Measurements from ENCODE around the gene HMGN3.
"Not testable (repeated sequence)": the region's sequence is repeated elsewhere in the genome, so short reads cannot be mapped to it uniquely, and the experiment has no call there.

Gene HMGN3

DNA sequence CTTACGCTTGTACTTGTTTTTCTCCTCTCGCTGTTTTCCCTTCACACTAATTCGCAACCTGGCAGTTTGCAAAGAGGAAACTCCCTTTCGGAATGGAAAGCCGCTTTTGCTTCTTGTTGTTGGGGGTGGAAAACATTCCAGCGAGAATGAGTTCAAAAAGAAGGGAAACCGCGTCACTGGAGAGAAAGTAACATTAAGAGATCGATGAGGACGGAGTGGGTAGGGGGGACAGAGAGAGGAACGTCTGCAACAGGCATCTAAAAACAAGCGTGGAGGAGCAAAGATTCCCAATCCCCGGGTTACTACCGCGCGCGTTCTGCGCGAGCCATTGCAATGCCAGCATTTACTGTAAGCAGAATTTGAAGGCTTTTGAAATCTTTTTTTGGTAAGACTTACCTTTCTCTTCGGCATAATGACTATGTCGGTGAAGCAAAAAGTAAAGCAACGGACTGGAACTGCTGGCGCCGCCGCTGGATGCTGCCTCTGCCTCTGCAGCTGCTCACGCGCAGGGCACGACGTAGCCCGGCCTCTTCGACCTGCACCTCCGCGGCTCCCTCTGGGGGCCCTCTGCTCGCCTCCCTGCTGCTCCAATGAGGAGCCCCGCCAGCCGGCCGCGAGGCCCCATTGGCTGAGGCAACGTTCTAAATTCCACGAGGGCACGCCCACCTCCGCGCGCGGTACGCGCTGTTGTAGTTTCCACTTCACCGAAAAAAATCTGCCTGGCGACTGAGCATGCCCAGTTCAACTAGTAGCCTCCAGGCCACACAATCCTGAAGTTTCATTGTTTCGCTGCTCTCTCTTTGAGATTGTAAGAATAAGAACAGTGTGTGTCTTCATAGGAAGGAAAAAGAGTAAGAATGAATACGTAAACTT is at the start of gene HMGN3:
TSS of gene HMGN3 (minus strand) at position 533 of the 873 bp plus-strand sequence.
- DNase-seq: peak; percentile 87

DNA sequence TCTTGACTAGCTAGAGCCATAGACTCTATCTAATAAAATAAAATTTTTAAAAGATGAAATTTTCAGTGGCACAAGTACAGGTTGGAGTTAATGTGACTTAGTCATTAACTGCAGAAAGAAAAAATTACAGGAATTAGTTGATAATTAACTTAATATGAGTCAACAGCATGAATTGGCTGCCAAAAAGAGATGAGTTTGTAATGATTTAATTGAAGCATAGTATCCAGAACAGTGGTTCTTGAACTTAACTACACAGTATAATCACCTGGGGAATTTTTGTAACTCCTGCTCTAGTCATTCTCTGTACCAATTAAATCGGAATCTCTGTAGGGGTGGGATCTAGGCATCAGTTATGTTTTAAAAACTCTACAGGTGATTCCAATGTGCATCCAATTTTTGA is 46.3 kb upstream of the HMGN3 start:
- DNase-seq: no peak

GRCh38 chr6:79277109-79277508 is 42.6 kb upstream of the HMGN3 start:
- no peak for DNase-seq

DNA sequence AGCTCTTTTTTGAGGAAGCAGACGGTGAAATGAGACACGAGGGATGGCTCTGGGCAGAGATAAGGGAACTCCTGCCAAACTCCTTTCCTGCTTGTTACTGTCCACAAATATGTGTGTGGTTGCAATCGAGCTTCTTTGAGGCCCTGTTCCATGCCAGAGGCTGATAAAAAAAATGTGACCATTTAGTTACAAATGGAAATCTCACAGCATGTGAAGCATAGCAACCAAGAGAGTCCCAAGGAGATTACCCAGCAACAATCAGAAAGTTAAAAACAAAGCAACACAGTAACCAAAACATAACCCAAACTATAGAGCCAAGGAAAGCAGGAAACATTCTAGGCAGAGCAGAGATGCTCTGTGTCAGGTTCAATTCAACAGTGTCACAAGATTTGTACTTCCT is 35.4 kb upstream of the HMGN3 start:
- DNase-seq: no peak

- no peak for DNase-seq
Observed at GRCh38 chr6:79267128-79267527, 32.6 kb upstream of the HMGN3 start.

DNA sequence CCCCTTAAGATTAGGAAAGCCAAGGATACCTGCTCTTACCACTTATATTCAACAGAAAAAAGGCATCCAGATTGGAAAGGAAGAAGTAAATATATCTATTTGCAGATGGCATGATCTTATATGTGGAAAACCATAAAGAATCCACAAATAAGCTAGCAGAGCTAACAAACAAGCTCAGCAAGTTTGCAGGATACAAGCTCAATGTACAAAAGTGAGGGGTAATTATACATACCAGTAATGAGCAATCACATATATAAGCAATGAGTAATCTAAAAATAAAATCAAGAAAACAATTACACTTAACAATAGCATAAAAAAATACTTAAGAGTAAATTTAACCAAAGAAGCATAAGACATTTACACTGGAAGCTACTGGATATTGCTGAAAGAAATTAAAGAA is 31.6 kb upstream of the HMGN3 start:
- DNase-seq: no peak

DNA sequence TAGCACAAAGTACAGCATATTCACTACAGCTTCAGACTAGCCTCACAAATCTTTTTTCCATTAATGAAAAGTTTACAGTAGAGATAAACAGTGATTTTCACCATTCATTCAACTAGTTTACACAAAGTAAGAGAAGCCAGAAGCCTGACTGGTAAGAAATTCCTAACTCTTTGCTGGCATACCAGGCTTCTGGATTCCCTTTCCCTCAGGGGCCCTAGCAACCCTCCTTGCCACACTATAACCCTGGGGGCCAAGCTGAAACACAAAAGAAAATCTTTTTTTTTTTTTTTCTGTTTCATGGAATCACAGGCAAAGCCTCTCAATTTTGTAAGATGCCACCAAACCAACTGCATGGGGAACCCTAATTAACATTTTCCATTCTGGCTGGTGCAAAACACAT is 28.9 kb upstream of the HMGN3 start:
- no peak for DNase-seq

DNA sequence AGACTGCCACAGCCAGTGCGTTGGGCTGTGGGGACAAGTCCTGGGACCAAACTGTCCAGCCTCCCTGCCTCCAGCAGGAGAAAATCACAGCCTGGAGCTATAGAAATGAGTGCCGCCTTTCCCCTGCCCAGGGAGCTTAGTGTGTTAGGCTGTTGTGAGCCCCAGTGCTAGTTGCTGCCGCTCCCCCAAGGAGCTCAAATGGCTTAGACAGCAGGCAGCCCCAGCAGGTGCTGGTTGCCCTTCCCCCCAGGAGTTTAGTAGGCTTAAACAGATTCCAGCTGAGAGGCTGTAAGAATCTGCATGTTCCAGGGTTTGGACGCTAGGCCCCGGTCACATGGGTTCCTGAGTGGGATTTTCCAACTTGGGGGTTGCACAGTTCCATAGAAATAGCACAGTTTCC is 27.2 kb upstream of the HMGN3 start:
- no peak for DNase-seq

DNA sequence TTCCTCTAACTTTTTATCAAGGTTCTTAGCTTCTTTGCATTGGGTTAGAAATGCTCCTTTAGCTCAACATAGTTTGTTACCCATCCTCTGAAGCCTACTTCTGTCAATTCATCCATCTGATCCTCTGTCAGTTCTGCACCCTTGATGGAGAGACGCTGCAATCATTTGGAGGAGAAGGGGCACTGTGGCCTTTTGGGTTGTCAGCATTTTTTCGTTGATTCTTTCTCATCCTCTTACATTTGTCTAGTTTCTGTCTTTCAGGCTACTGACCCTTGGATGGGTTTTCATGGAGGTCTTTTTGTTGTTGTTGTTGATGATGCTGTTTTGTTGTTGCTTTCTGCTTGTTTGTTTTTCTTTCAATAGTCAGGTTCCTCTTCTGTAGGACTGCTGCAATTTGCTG is 26.3 kb upstream of the HMGN3 start:
- DNase-seq: no peak

- no peak for DNase-seq
Observed at GRCh38 chr6:79257381-79258205, 23.1 kb upstream of the HMGN3 start.

GRCh38 chr6:79256770-79257169 is 22.3 kb upstream of the HMGN3 start:
- DNase-seq: not testable (repeated sequence)

- DNase-seq: not testable (repeated sequence)
Observed at GRCh38 chr6:79255086-79255485, 20.6 kb upstream of the HMGN3 start.

DNA sequence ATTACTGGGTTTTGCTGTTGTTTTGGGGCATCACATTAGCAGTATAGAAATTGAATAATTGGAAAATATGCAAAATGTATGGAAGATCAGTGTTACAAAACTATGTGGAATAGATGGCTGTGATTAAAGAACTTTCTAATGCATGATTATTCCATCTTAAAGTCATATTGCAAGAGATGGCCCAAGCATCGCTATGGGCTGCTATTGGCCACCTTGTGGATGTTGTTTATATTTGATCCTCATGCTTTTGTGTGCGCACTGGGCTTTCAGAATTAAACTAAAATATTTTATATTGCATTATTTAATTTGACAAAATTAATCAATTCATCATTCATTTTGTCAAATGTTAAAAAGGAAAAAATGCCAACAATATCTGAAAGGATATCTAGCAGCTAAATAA is 16.1 kb upstream of the HMGN3 start:
- no peak for DNase-seq

GRCh38 chr6:79250107-79250514 is 15.6 kb upstream of the HMGN3 start:
- DNase-seq: no peak

DNA sequence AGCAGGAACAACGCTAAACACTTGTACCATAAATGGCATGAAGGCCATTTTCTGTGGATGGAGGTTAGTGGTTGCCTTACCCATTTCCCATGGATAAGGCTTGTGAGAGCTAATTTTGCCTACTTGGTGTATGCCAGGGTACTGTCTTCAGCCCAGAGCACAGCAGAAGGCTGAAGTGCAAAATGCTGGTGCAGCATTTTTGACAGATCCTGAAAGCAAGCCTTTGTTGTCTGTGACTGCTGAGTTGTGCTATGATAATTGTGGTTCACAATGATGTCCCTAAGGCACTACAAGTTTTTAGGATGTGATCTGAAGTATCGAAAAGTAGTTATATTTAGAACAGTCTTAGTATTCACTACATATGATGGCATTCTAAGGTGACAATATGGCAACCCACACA is 14.7 kb upstream of the HMGN3 start:
- DNase-seq: no peak

DNA sequence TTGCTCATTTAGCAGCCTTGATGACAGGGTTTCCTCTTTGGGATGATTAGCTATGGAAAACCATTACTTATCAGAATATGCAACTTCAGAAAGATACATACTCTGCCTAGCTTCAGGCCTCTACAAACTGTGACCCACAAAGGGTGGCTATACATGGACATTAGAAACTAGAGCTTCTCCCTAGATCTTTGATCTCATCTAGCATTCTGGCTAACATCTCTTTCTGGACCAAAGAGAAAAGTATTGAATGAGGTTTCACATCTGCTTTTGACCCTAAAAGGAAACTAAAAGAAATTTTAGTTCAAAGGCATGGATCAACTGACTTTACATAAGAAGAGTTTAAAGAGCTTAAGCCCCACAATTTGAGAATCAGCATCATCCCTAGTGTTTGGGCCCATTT is 12.4 kb upstream of the HMGN3 start:
- no peak for DNase-seq

DNA sequence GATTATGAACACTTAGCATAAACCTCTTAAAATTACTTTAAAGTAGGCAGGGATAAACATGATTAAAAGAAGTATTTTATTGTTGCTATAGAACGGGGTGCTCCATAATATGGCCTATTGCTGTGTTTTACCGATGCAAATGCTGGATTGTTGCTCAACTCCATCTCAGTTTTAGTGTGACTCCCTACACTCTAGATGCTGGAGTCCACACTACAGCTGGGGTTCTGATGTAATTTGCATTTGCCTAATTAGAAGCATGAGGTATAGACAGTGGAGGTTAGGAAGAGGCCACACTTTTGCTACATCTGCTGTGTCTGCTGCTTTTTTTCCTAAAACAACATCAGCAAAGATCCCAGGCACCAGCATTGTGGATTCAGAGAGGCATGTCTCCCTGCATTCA is 6.7 kb upstream of the HMGN3 start:
- DNase-seq: no peak

- DNase-seq: no peak
Observed at GRCh38 chr6:79240509-79240908, 6.0 kb upstream of the HMGN3 start.

DNA sequence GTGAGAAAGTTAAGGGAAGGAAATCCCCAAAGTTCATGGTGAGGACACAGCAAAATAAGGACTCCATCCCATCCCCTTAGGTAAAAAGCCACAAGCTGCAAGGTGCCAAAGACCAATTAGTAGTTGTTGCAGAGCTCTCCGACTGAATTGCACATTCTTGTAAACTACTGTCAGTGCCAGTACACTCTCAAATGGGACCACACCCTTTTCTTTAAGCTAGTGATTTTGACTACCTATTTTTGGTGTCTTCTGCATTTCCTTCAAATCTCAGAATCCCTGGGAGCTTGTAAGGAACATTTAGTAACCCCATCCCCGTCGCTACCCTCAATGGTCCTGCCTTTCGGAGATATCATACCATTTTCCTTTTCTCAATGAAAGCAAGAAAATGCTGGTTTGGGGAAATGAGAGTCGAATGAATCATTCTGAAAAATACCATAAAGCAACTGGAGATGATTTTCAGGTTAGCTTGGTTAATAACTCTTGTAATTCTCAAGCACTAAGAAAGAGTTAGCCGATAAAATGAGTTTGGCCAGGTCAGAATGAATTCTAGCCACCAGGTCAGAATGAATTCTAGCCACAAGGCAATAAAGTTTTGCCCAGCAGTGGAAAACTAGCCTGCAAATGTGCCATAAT is 5.2 kb upstream of the HMGN3 start:
- no peak for DNase-seq

DNA sequence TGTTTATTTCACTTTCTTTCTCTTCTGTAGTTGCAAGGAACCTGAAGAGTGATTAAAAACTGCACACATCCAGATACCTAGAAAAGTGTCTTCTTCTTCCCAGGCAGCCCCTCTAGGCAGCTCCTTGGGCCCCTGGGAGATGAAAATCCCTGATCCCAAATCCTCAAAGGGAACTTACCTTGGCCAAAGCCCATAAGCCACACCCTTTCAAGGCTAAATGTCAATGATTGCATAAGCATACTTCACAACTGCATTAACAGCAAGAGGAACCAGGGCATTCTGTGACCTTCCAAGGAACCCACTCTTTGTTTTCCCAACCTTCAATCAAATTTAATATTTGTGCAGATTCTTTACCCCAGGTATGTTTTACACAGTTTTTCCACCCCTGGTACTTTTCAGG is 4.4 kb upstream of the HMGN3 start:
- no peak for DNase-seq

- no peak for DNase-seq
Observed at GRCh38 chr6:79236711-79237110, 2.2 kb upstream of the HMGN3 start.

- DNase-seq: peak; percentile 71
Observed at GRCh38 chr6:79233611-79234149, 802 bp downstream of the HMGN3 start.

DNA sequence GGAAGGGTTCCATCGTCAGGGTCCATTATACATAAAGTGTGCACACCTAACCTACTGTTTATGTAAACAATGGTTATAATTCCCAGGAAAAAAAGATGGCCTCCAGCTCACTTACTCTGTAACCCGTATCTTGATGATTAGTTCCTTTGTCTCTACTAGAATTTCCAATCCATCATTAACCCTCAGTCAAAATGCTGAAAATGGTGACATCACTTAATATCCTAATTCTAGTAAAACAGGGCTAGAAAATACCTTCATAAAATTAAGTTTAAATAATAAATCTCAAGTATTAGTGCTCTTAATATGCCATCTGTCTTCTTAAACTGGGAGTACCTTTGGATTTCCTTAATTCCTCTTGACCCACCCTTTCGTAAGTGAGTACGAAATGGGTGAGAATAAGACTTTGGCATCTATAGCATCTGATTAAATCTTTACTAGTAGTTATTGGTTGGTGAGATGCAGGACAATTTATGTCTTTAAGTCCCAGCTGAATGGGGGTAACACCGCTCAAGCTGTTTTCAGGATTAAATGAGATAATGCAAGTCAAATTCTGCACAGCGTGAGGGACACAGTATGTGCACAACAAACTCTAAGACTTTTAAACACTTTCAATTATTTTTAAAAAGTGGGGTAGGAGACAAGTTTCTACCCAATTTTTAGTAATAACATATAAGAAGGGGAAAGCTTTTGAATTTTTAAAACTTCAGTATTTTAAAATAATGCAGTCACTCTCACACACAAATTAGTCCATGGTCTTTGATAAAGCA is 1.6 kb downstream of the HMGN3 start:
- DNase-seq: no peak

Data from NCI-H748 treated with DMSO at 0.1 percent for 48 hours (cell line).